H9 (cell line): Measurements from ENCODE around the gene SCUBE1. TPM values are rescaled to one million over a fixed set of nuclear protein-coding genes. Genes with fewer than 3 reads are reported as not detected.

Experiments
- DNase-seq: peaks from one replicate; pipeline ENCODE4 v3.0.0-alpha.2; 2017
- H2AFZ ChIP-seq: one replicate; pipeline ENCODE4 v1.6.1; 2013; ENCODE audit warnings: mild to moderate bottlenecking, low read length, control low read depth, moderate library complexity
- H2AK5ac ChIP-seq: 2 replicates; pipeline ENCODE4 v1.6.1; 2013; ENCODE audit warnings: low read length, control low read depth, mixed read lengths; ENCODE audit not compliant: insufficient read length
- H2BK120ac ChIP-seq: one replicate; pipeline ENCODE4 v1.6.1; 2013; ENCODE audit warnings: low read depth, mild to moderate bottlenecking, low read length, control low read depth, inconsistent platforms; ENCODE audit not compliant: poor library complexity, severe bottlenecking
- H2BK12ac ChIP-seq: 2 replicates; pipeline ENCODE4 v1.6.1; 2013; ENCODE audit warnings: low read length, control low read depth, mixed read lengths, low read depth; ENCODE audit not compliant: insufficient read length
- H2BK15ac ChIP-seq: 2 replicates; pipeline ENCODE4 v1.6.1; 2013; ENCODE audit warnings: low read depth, low read length, control low read depth
- H2BK20ac ChIP-seq: one replicate; pipeline ENCODE4 v1.6.1; 2013; ENCODE audit warnings: low read depth, mild to moderate bottlenecking, low read length, control low read depth, inconsistent platforms; ENCODE audit not compliant: poor library complexity, severe bottlenecking
- H2BK5ac ChIP-seq: 2 replicates; pipeline ENCODE4 v1.6.1; 2013; ENCODE audit warnings: low read length, control low read depth, mixed read lengths; ENCODE audit not compliant: insufficient read length
- H3K14ac ChIP-seq: 2 replicates; pipeline ENCODE4 v1.6.1; 2013; ENCODE audit warnings: low read length, control low read depth; ENCODE audit not compliant: insufficient read depth
- H3K18ac ChIP-seq: 2 replicates; pipeline ENCODE4 v1.6.1; 2013; ENCODE audit warnings: low read depth, mild to moderate bottlenecking, mixed read lengths, low read length, control low read depth; ENCODE audit not compliant: insufficient read length
- H3K23ac ChIP-seq: 2 replicates; pipeline ENCODE4 v1.6.1; 2013; ENCODE audit warnings: low read length, control low read depth, mixed read lengths, low read depth; ENCODE audit not compliant: insufficient read length
- H3K23me2 ChIP-seq: 2 replicates; pipeline ENCODE4 v1.6.1; 2013; ENCODE audit warnings: low read depth, mild to moderate bottlenecking, mixed read lengths, low read length, control low read depth; ENCODE audit not compliant: insufficient read length, poor library complexity, severe bottlenecking
- H3K27ac ChIP-seq: 2 replicates; pipeline ENCODE4 v1.5.1; 2013; ENCODE audit warnings: low read length, control low read depth, mixed read lengths, low read depth; ENCODE audit not compliant: insufficient read length
- H3K27me3 ChIP-seq: 2 replicates; pipeline ENCODE4 v1.6.1; 2013; ENCODE audit warnings: low read length, control low read depth, inconsistent platforms; ENCODE audit not compliant: insufficient read depth
- H3K4ac ChIP-seq: 2 replicates; pipeline ENCODE4 v1.6.1; 2013; ENCODE audit warnings: low read depth, mild to moderate bottlenecking, control low read depth, inconsistent platforms, low read length, moderate library complexity
- H3K4me1 ChIP-seq: 2 replicates; pipeline ENCODE4 v1.6.1; 2013; ENCODE audit warnings: low read length, control low read depth, inconsistent platforms; ENCODE audit not compliant: insufficient read depth
- H3K4me2 ChIP-seq: 2 replicates; pipeline ENCODE4 v1.6.1; 2013; ENCODE audit warnings: low read length, control low read depth, mixed read lengths; ENCODE audit not compliant: insufficient read length, insufficient read depth
- H3K56ac ChIP-seq: 2 replicates; pipeline ENCODE4 v1.6.1; 2013; ENCODE audit warnings: low read depth, mild to moderate bottlenecking, mixed read lengths, low read length, control low read depth; ENCODE audit not compliant: insufficient read length
- H3K79me1 ChIP-seq: 2 replicates; pipeline ENCODE4 v1.6.1; 2013; ENCODE audit warnings: low read depth, mild to moderate bottlenecking, moderate library complexity, low read length, control low read depth, inconsistent platforms; ENCODE audit not compliant: insufficient read depth, poor library complexity, severe bottlenecking
- H3K79me2 ChIP-seq: 2 replicates; pipeline ENCODE4 v1.6.1; 2013; ENCODE audit warnings: low read length, control low read depth, inconsistent platforms; ENCODE audit not compliant: insufficient read depth
- H3K9ac ChIP-seq: 2 replicates; pipeline ENCODE4 v1.6.1; 2013; ENCODE audit warnings: low read length, control low read depth, mixed read lengths; ENCODE audit not compliant: insufficient read length; ENCODE audit errors: extremely low read depth
- H3K9me3 ChIP-seq: one replicate; pipeline ENCODE4 v1.6.1; 2013; ENCODE audit warnings: low read depth, low read length, inconsistent platforms; ENCODE audit not compliant: control insufficient read depth
- H3T11ph ChIP-seq: one replicate; pipeline ENCODE4 v1.6.1; 2013; ENCODE audit warnings: mild to moderate bottlenecking, low read length, control low read depth, inconsistent platforms
- H4K20me1 ChIP-seq: one replicate; pipeline ENCODE4 v1.6.1; 2013; ENCODE audit not compliant: control insufficient read depth, insufficient read length, insufficient read depth
- H4K5ac ChIP-seq: 2 replicates; pipeline ENCODE4 v1.6.1; 2013; ENCODE audit warnings: low read depth, mild to moderate bottlenecking, mixed read lengths, low read length, control low read depth; ENCODE audit not compliant: insufficient read length
- H4K8ac ChIP-seq: replicated peaks from 2 replicates; pipeline ENCODE4 v1.6.1; 2013; ENCODE audit warnings: low read length, control low read depth, mixed read lengths, low read depth; ENCODE audit not compliant: insufficient read length
- H4K91ac ChIP-seq: 2 replicates; pipeline ENCODE4 v1.6.1; 2013; ENCODE audit warnings: low read depth, mild to moderate bottlenecking, moderate library complexity, mixed read lengths, low read length, control low read depth; ENCODE audit not compliant: insufficient read length
- H3K27ac Mint-ChIP-seq, 3 experiments: 2 replicates in 2 of 3; 3 replicates in 1 of 3; pipeline ENCODE4 v1.8.0; 2020 to 2021; ENCODE audit warnings: mixed read lengths in 3 of 3, mild to moderate bottlenecking in 1 of 3, moderate library complexity in 1 of 3
- H3K27me3 Mint-ChIP-seq: 2 replicates; pipeline ENCODE4 v1.8.0; 2021; ENCODE audit warnings: low read depth, mild to moderate bottlenecking, moderate library complexity, mixed read lengths
- H3K36me3 Mint-ChIP-seq, 3 experiments: 2 replicates in 2 of 3; 3 replicates in 1 of 3; pipeline ENCODE4 v1.8.0; 2020 to 2021; ENCODE audit warnings: low read depth in 3 of 3, mixed read lengths in 3 of 3; ENCODE audit not compliant: insufficient read depth in 1 of 3
- H3K4me1 Mint-ChIP-seq, 2 experiments: 2 replicates each; pipeline ENCODE4 v1.8.0; 2020; ENCODE audit warnings: mixed read lengths in 2 of 2
- H3K4me3 Mint-ChIP-seq, 2 experiments: 2 replicates in 1 of 2; 3 replicates in 1 of 2; pipeline ENCODE4 v1.8.0; 2020 to 2021; ENCODE audit warnings: mild to moderate bottlenecking in 2 of 2, mixed read lengths in 2 of 2, moderate library complexity in 1 of 2
- H3K9me3 Mint-ChIP-seq, 2 experiments: 2 replicates in 1 of 2; 3 replicates in 1 of 2; pipeline ENCODE4 v1.8.0; 2020; ENCODE audit warnings: mild to moderate bottlenecking in 2 of 2, mixed read lengths in 2 of 2, moderate library complexity in 1 of 2
- WGBS: extraction: QIAGEN DNeasy Blood & Tissue Kit; methylation state at CpG from one replicate; pipeline ENCODE4 v1.1.7; 2013; ENCODE audit warnings: missing lambda C conversion rate, low lambda C conversion rate, mixed read lengths; ENCODE audit not compliant: insufficient read length; ENCODE audit errors: extremely low coverage; 5-methylcytosine and 5-hydroxymethylcytosine counted together
- total RNA-seq: library from RNA; stranded (reverse); gene quantifications from 2 replicates; pipeline ENCODE4 v1.2.1, GENCODE V29; 2021
- TF ChIP-seq, protein P1 (sequence below): fragments of 200-600 bp; sonication (generic); conservative IDR thresholded peaks from 3 replicates; pipeline ENCODE4 v1.8.0; 2021; ENCODE audit warnings: antibody characterized with exemption, mild to moderate bottlenecking

The SCUBE1 gene
- total RNA-seq, 1 experiment from 2014 or later = 1.2 TPM

DNA sequence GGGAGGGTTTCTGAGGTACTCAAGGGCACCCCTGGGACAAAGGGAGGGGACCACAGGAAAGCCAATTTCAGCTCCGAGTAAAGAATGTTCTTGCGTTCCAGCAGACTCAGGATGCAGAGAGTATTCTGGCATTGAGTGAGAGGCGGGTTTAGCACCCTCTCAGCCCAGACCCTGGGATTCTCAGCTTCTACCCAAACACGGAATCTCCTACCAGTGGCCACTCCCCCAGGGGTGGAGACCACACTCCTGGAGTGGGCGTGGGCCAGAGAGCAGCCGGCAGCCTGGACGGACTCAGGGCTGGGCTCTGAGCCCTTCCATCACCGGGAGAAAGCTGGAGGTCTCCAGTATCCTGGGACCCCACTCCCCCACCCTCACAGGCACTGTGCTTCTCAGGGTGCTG is 130.1 kb downstream of the SCUBE1 start:
- Histone ChIP-seq H4K91ac (no peak overlapping the region), H4K20me1 (no peaks in the 10 kb centered on the region), H2BK20ac (no peak overlapping the region), H3K14ac (no peak overlapping the region; the same call in 1 of the 2 replicates), H2BK120ac (no peak overlapping the region), H4K5ac (no peak overlapping the region), H2BK15ac (no peak overlapping the region), H2BK12ac (no peak overlapping the region), H3K27me3 (no peaks in the 10 kb centered on the region), H3K56ac (no peak overlapping the region), H3K23me2 (no peaks in the 10 kb centered on the region), H3K4ac (no peak overlapping the region), H2AFZ (no peak overlapping the region), H3K23ac (no peak overlapping the region), H3K27ac (no peak overlapping the region), H3K79me1 (no peaks in the 10 kb centered on the region), H3K9me3 (no peaks in the 10 kb centered on the region), H2BK5ac (no peak overlapping the region), H3K4me1 (no peaks in the 10 kb centered on the region; the same call in none of the 2 replicates), H2AK5ac (no peak overlapping the region), H3K9ac (no peak overlapping the region), H3T11ph (no peak overlapping the region), H3K18ac (no peak overlapping the region), H3K4me2 (no peak overlapping the region), H4K8ac (no peak overlapping the region), H3K79me2 (no peaks in the 10 kb centered on the region)
- Mint-ChIP-seq H3K4me3 (no peak overlapping the region), H3K4me1 (peaks cover 19 to 28% of the 10 kb centered on the region in 2 experiments), H3K27me3 (peaks cover 3% of the 10 kb centered on the region; the same call in 1 of the 2 replicates), H3K36me3 (no peaks in the 10 kb centered on the region; a peak in 1 of 7 replicates), H3K9me3 (no peaks in the 10 kb centered on the region), H3K27ac (no peak overlapping the region)
- TF ChIP-seq, protein P1, sequence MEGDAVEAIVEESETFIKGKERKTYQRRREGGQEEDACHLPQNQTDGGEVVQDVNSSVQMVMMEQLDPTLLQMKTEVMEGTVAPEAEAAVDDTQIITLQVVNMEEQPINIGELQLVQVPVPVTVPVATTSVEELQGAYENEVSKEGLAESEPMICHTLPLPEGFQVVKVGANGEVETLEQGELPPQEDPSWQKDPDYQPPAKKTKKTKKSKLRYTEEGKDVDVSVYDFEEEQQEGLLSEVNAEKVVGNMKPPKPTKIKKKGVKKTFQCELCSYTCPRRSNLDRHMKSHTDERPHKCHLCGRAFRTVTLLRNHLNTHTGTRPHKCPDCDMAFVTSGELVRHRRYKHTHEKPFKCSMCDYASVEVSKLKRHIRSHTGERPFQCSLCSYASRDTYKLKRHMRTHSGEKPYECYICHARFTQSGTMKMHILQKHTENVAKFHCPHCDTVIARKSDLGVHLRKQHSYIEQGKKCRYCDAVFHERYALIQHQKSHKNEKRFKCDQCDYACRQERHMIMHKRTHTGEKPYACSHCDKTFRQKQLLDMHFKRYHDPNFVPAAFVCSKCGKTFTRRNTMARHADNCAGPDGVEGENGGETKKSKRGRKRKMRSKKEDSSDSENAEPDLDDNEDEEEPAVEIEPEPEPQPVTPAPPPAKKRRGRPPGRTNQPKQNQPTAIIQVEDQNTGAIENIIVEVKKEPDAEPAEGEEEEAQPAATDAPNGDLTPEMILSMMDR = no peak
- no CpG with 5 or more reads among the region's 8 CpGs for WGBS
- peak; percentile 71 for DNase-seq
